GM06990 (cell line): ENCODE results near the gene C5orf52.

Experiments
- DNase-seq: peaks from one replicate; pipeline ENCODE4 v3.0.0-alpha.2; 2011; ENCODE audit not compliant: insufficient read length; ENCODE audit errors: extremely low read depth
- H3K27me3 ChIP-seq: replicated peaks from 2 replicates; pipeline ENCODE4 v1.6.0; 2011; ENCODE audit warnings: low read length; ENCODE audit not compliant: control insufficient read depth, insufficient read depth
- H3K36me3 ChIP-seq: 2 replicates; pipeline ENCODE4 v1.5.1; 2011; ENCODE audit warnings: low read length; ENCODE audit not compliant: control insufficient read depth, insufficient read depth
- H3K4me3 ChIP-seq: replicated peaks from 2 replicates; pipeline ENCODE4 v1.5.1; 2011; ENCODE audit warnings: low read depth, mild to moderate bottlenecking, control low read depth, low read length
- CTCF ChIP-seq: IDR thresholded peaks from 2 replicates; pipeline ENCODE4 v1.5.1; 2011; ENCODE audit warnings: low read length, control low read depth, mild to moderate bottlenecking, inconsistent platforms; ENCODE audit not compliant: insufficient read depth, poor library complexity, severe bottlenecking

Gene C5orf52

DNA sequence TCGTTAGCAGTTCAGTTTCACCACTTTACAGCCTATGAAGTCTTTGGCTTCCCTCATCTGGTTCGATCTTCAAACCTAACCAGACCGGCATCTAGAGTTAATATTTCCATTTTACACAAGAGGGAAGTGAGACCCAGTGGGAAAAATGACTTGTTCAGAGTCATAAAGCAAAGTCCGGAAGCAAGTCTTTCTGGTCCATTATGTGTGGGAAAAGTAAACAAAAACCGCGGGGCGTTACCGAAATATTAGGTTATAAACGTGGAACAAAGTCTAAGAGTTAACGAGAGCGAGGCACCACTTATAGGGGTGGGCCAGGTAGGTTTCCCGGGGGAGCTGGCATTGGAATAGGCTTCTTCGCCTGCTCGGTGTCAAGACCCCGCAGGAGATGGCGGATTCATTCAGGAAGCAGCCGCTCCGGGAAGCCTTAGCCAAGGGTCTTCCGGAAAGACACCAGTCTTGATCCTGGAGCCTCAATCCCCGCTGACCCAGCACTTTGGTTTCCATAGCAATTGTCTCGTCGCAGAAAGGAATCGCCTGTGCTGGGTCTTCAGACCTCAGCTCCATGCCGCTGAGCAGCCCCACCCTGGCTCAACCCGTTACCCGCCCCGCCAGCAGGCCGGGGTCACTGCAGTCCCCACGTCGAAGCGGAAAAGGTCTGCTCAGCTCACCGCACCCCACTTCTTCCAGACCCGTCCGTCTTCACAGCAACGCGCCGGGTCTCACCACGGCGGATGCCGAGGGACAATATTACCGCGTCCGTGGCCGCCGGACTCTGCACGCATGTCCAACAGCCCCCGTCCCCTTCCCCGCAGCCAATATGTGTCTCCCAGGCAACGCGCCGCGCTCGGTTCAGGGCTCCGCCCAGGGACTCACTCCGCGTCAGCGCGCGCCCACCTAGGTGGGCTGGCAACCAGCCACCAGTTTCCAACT lies at the start of gene C5orf52:
Gene C5orf52, plus strand, starts transcription at position 872 of the 930 bp plus-strand sequence. CDS start 82 bp downstream, outside the sequence.
- no peaks in the 10 kb centered on the region for H3K36me3 ChIP-seq
- TF ChIP-seq CTCF = no peak
- H3K4me3 ChIP-seq = peak within 1 kb of the TSS; percentile 69
- peak; percentile 44 for DNase-seq
- peaks cover 2% of the 10 kb centered on the region; the same call in 1 of the 2 replicates for H3K27me3 ChIP-seq

DNA sequence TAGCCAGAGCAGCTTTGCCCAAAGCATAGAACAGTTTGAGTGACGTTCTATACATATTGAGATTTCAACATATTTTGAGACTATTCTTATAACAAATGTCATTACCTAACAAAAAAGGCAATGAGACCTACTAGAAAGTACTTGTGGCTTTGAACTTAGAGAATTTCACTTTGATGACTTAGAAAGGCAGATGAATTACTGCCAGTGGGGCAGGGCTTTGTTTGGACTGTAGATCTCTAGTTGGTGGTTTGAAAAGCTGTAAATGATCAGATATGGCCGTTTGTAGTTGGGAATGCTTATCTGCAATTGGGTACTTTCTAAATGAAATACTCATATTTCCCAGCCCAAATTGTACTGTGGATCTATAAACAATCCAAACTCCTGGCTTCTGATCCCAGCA lies 47.2 kb upstream of the C5orf52 start:
- no peak overlapping the region for H3K4me3 ChIP-seq
- no peak for DNase-seq
- TF ChIP-seq CTCF = no peak
- H3K36me3 ChIP-seq = no peaks in the 10 kb centered on the region
- H3K27me3 ChIP-seq = no peaks in the 10 kb centered on the region

GRCh38 chr5:157626831-157627230 lies 44.5 kb upstream of the C5orf52 start:
- no peak for DNase-seq
- TF ChIP-seq CTCF = no peak
- H3K36me3 ChIP-seq = no peaks in the 10 kb centered on the region
- H3K4me3 ChIP-seq = no peak overlapping the region
- H3K27me3 ChIP-seq = no peaks in the 10 kb centered on the region

- no peak for TF ChIP-seq CTCF
- DNase-seq = no peak
- Histone ChIP-seq H3K36me3 (no peaks in the 10 kb centered on the region), H3K4me3 (no peak overlapping the region), H3K27me3 (no peaks in the 10 kb centered on the region)
Measured at GRCh38 chr5:157630341-157630740, 41.0 kb upstream of the C5orf52 start.

DNA sequence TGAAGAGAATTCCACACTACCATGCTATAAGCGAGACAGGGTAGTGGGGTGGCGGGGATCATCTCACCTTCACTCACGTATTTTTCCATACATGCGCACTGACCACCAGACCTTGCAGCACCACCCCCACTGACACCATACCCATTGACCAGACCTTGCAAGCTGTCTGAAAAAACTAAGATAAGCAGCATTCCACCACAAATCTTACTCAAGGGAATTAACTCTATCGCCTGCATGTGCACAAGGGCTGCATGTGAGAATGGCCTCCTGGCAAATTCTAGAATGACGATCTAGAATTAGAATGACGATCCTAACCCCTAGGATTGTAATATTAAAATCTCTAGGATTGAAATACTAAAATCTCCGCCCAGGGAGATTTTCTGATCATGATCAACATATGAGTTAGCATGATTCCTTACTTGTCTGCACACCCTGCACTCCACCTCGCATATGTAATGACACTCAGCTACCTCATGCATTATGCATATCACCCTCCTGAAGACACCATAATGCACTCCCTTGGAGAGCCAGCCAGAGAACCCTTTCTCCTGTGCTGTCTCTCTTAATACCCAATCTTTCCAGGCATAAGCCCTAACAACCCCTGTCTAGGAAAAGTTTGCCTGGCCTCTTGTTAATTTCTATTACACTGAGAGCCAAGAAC lies 30.8 kb upstream of the C5orf52 start:
- no peak for TF ChIP-seq CTCF
- H3K27me3 ChIP-seq = no peaks in the 10 kb centered on the region; the same call in 1 of the 2 replicates
- no peak for DNase-seq

More for the DNA sequence above, 30.8 kb upstream of the C5orf52 start:
- Histone ChIP-seq H3K4me3 (no peak overlapping the region), H3K36me3 (no peaks in the 10 kb centered on the region)
